Mesenchymal stem cell (in vitro differentiated cells and primary cell): ENCODE data around the gene TEX36.

Source experiments
- DNase-seq: peaks from one replicate; pipeline ENCODE4 v3.0.0-alpha.2; 2013
- H2AFZ ChIP-seq: one replicate; pipeline ENCODE4 v1.6.1; 2013; ENCODE audit warnings: low read depth, mild to moderate bottlenecking, control low read depth, inconsistent platforms, low read length, moderate library complexity
- H2AK5ac ChIP-seq: 2 replicates; pipeline ENCODE4 v1.6.1; 2013; ENCODE audit warnings: low read length, moderate library complexity, mild to moderate bottlenecking, inconsistent platforms; ENCODE audit not compliant: severe bottlenecking
- H2BK120ac ChIP-seq: one replicate; pipeline ENCODE4 v1.6.1; 2013; ENCODE audit warnings: low read depth, mild to moderate bottlenecking, inconsistent platforms, low read length, moderate library complexity
- H2BK12ac ChIP-seq, 2 experiments: one replicate each; pipeline ENCODE4 v1.6.1; 2013; ENCODE audit warnings: inconsistent platforms in 2 of 2, low read length in 2 of 2, mild to moderate bottlenecking in 2 of 2, moderate library complexity in 2 of 2, control low read depth in 1 of 2
- H2BK15ac ChIP-seq: one replicate; pipeline ENCODE4 v1.6.1; 2013; ENCODE audit warnings: mild to moderate bottlenecking, low read depth, inconsistent platforms; ENCODE audit not compliant: poor library complexity, severe bottlenecking
- H2BK5ac ChIP-seq: 2 replicates; pipeline ENCODE4 v1.6.1; 2013; ENCODE audit warnings: low read depth, mild to moderate bottlenecking, low read length, control low read depth, inconsistent platforms; ENCODE audit not compliant: poor library complexity, severe bottlenecking
- H3K14ac ChIP-seq, 2 experiments: one replicate each; pipeline ENCODE4 v1.6.1; 2013; ENCODE audit warnings: inconsistent platforms in 2 of 2, low read length in 2 of 2, control low read depth in 1 of 2, mild to moderate bottlenecking in 1 of 2, moderate library complexity in 1 of 2
- H3K18ac ChIP-seq, 2 experiments: one replicate each; pipeline ENCODE4 v1.6.1; 2013; ENCODE audit warnings: inconsistent platforms in 2 of 2, low read length in 2 of 2, control low read depth in 1 of 2, low read depth in 1 of 2, mild to moderate bottlenecking in 1 of 2
- H3K23ac ChIP-seq, 2 experiments: one replicate each; pipeline ENCODE4 v1.6.1; 2013; ENCODE audit warnings: inconsistent platforms in 2 of 2, low read length in 2 of 2, mild to moderate bottlenecking in 2 of 2, moderate library complexity in 2 of 2, control low read depth in 1 of 2
- H3K27ac ChIP-seq: 2 replicates; pipeline ENCODE4 v1.5.1; 2013; ENCODE audit warnings: mild to moderate bottlenecking, moderate library complexity, low read length, control low read depth, inconsistent platforms; ENCODE audit not compliant: poor library complexity, severe bottlenecking
- H3K27me3 ChIP-seq, 2 experiments: 2 replicates each; pipeline versions ENCODE4 v1.6.1 to v1.7.0; 2013; ENCODE audit warnings: low read length in 2 of 2, mild to moderate bottlenecking in 2 of 2, moderate library complexity in 2 of 2, control low read depth in 1 of 2, inconsistent platforms in 1 of 2; ENCODE audit not compliant: control insufficient read depth in 1 of 2, insufficient read depth in 1 of 2
- H3K36me3 ChIP-seq, 2 experiments: 2 replicates each; pipeline versions ENCODE4 v1.6.1 to v1.7.0; 2013; ENCODE audit warnings: low read length in 2 of 2, control low read depth in 1 of 2, inconsistent platforms in 1 of 2, low read depth in 1 of 2, mild to moderate bottlenecking in 1 of 2; ENCODE audit not compliant: insufficient read depth in 2 of 2, control insufficient read depth in 1 of 2
- H3K4ac ChIP-seq, 2 experiments: one replicate each; pipeline ENCODE4 v1.6.1; 2013; ENCODE audit warnings: inconsistent platforms in 2 of 2, low read length in 2 of 2, mild to moderate bottlenecking in 2 of 2, moderate library complexity in 2 of 2, control low read depth in 1 of 2, low read depth in 1 of 2
- H3K4me1 ChIP-seq: 2 replicates; pipeline ENCODE4 v1.6.1; 2013; ENCODE audit warnings: low read depth, low read length, control low read depth; ENCODE audit not compliant: control insufficient read depth, insufficient read depth
- H3K4me2 ChIP-seq: 2 replicates; pipeline ENCODE4 v1.6.1; 2013; ENCODE audit warnings: low read length, mild to moderate bottlenecking, inconsistent platforms; ENCODE audit not compliant: poor library complexity, severe bottlenecking
- H3K4me3 ChIP-seq, 2 experiments: 2 replicates each; pipeline versions ENCODE4 v1.5.1 to v1.7.0; 2013; ENCODE audit warnings: low read length in 2 of 2, mild to moderate bottlenecking in 2 of 2, control low read depth in 1 of 2, low read depth in 1 of 2; ENCODE audit not compliant: insufficient read depth in 1 of 2
- H3K79me1 ChIP-seq: replicated peaks from 2 replicates; pipeline ENCODE4 v1.6.1; 2013; ENCODE audit warnings: mild to moderate bottlenecking, control low read depth, low read length, inconsistent platforms; ENCODE audit not compliant: poor library complexity, severe bottlenecking
- H3K9ac ChIP-seq: 2 replicates; pipeline ENCODE4 v1.7.0; 2013; ENCODE audit warnings: mild to moderate bottlenecking, low read length, moderate library complexity
- H3K9me3 ChIP-seq: 2 replicates; pipeline ENCODE4 v1.7.0; 2013; ENCODE audit warnings: mild to moderate bottlenecking, low read length; ENCODE audit not compliant: control insufficient read depth
- H4K8ac ChIP-seq: one replicate; pipeline ENCODE4 v1.6.1; 2013; ENCODE audit warnings: inconsistent platforms, mild to moderate bottlenecking, low read length, moderate library complexity
- H4K91ac ChIP-seq: one replicate; pipeline ENCODE4 v1.6.1; 2013; ENCODE audit warnings: mild to moderate bottlenecking, low read length, inconsistent platforms
- WGBS: methylation state at CpG from one replicate; pipeline ENCODE4 v1.1.7; 2013; ENCODE audit warnings: mixed read lengths; 5-methylcytosine and 5-hydroxymethylcytosine counted together

The TEX36 gene

DNA sequence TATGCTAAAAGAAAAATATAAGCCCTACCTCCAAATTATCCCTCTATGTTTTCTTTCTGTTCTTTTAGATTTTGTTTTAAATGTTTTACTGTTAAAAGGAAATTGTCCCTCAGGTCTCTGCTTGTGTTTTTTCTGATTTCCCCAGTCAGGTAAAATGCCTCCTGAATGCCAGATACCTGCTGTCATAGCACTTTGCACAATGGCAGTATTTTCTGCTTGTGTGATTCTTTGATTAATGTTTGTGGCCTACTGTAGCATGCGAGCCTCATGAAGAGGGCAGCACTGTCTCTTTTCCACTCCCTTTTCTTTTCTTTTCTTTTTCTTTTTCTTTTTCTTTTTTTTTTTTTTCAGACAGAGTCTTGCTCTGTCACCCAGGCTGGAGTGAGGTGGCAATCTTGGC lies 71.2 kb downstream of the TEX36 start:
- no peak overlapping the region for H2BK120ac ChIP-seq
- no peak overlapping the region for H2BK12ac ChIP-seq
- H3K4ac ChIP-seq, result no peak overlapping the region
- H2BK5ac ChIP-seq, result no peak overlapping the region
- no peaks in the 10 kb centered on the region for H3K27me3 ChIP-seq
- H2AK5ac ChIP-seq, result no peak overlapping the region
- no peaks in the 10 kb centered on the region for H3K36me3 ChIP-seq
- H3K4me2 ChIP-seq, result no peak overlapping the region
- no peak overlapping the region for H3K27ac ChIP-seq
- no peak overlapping the region for H3K9ac ChIP-seq
- no peak overlapping the region for H2AFZ ChIP-seq
- no peak overlapping the region for H3K18ac ChIP-seq
- no peak overlapping the region for H3K4me3 ChIP-seq
- H3K4me1 ChIP-seq, result no peaks in the 10 kb centered on the region
- no peak overlapping the region for H3K23ac ChIP-seq
- no peak for DNase-seq
- no peak overlapping the region for H4K8ac ChIP-seq
- no peak overlapping the region for H2BK15ac ChIP-seq
- H3K9me3 ChIP-seq, result no peaks in the 10 kb centered on the region
- WGBS, result 100% methylated on average over 1 of the region's 1 CpG
- no peak overlapping the region for H4K91ac ChIP-seq
- no peaks in the 10 kb centered on the region for H3K79me1 ChIP-seq
- H3K14ac ChIP-seq, result no peak overlapping the region

DNA sequence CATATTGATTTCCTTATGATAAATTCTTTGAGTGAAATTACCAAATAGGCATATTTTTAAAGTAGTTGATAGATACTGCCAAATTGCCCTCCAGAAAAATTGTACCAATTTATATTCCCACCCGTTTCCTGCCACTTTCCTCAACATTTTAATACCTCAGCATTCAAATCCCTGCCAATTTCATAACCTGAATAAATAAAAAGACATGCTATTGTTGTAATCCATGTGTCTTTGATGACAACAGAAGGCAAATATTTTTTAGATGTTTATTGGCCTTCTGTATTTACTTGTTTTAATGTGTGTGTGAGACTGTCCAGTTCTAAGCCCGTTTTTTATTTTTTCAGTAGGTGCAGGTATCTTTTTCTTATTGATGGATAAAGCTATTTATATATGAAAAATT lies 71.7 kb downstream of the TEX36 start:
- H2BK120ac ChIP-seq, result no peak overlapping the region
- H3K14ac ChIP-seq, result no peak overlapping the region
- no peak overlapping the region for H2BK12ac ChIP-seq
- H3K79me1 ChIP-seq, result no peaks in the 10 kb centered on the region
- H2AFZ ChIP-seq, result no peak overlapping the region
- H3K27me3 ChIP-seq, result no peaks in the 10 kb centered on the region
- no peak overlapping the region for H2AK5ac ChIP-seq
- H4K91ac ChIP-seq, result no peak overlapping the region
- no peak overlapping the region for H3K4ac ChIP-seq
- H3K23ac ChIP-seq, result no peak overlapping the region
- H3K4me1 ChIP-seq, result no peaks in the 10 kb centered on the region
- DNase-seq, result no peak
- no peak overlapping the region for H3K18ac ChIP-seq
- H2BK15ac ChIP-seq, result no peak overlapping the region
- H3K36me3 ChIP-seq, result no peaks in the 10 kb centered on the region
- H3K4me2 ChIP-seq, result no peak overlapping the region
- no peak overlapping the region for H3K9ac ChIP-seq
- no peak overlapping the region for H3K27ac ChIP-seq
- WGBS, result 40% methylated on average over 1 of the region's 2 CpGs
- no peak overlapping the region for H3K4me3 ChIP-seq
- H4K8ac ChIP-seq, result no peak overlapping the region
- H3K9me3 ChIP-seq, result no peaks in the 10 kb centered on the region
- no peak overlapping the region for H2BK5ac ChIP-seq

DNA sequence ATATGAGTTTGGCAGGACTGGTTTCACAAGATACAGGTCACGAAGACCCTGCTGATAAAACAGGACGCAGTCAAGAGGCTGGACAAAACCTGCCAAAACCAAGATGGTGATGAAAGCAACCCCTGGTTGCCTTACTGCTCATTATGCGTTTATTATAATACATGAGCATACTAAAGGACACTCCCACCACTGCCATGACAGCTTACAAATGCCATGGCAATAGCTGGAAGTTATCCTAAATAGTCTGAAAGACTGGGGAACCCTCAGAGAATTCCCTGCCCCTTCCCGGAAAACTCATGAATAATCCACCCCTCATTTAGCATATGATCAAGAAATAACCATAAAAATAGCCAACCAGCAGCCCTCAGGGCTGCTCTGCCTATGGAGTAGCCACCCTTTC lies 73.1 kb downstream of the TEX36 start:
- no peak overlapping the region for H3K14ac ChIP-seq
- H4K91ac ChIP-seq, result no peak overlapping the region
- no peak for DNase-seq
- no peak overlapping the region for H2AK5ac ChIP-seq
- no peaks in the 10 kb centered on the region for H3K79me1 ChIP-seq
- H2BK5ac ChIP-seq, result no peak overlapping the region
- no peaks in the 10 kb centered on the region for H3K4me1 ChIP-seq
- no peak overlapping the region for H3K4ac ChIP-seq
- H2BK120ac ChIP-seq, result no peak overlapping the region
- no peaks in the 10 kb centered on the region for H3K27me3 ChIP-seq
- no peak overlapping the region for H3K18ac ChIP-seq
- no peak overlapping the region for H2AFZ ChIP-seq
- WGBS, result 71% methylated on average over 4 of the region's 4 CpGs
- H3K36me3 ChIP-seq, result no peaks in the 10 kb centered on the region
- H3K4me3 ChIP-seq, result no peak overlapping the region
- no peak overlapping the region for H3K23ac ChIP-seq
- no peak overlapping the region for H3K9ac ChIP-seq
- H3K9me3 ChIP-seq, result no peaks in the 10 kb centered on the region
- no peak overlapping the region for H3K4me2 ChIP-seq
- H2BK15ac ChIP-seq, result no peak overlapping the region
- H3K27ac ChIP-seq, result no peak overlapping the region
- H4K8ac ChIP-seq, result no peak overlapping the region
- H2BK12ac ChIP-seq, result no peak overlapping the region

DNA sequence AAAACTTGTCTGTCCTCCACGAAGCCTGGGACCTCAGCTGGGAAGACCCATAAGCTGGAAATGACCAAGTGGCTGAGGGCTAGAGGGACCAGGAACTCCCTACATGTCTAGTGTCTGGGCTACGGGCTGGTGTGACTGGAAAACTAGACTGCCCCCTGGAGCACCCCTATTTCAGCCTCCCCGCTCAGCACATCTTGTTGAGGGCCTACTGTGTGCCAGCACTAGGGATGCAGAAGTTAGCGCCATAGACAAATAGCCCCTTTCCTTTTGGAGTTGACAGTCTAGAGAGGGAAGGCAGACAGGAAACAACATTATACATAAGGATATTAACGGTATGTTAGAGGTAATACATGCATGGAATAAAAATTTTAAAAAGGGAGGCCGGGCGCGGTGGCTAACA lies 74.5 kb downstream of the TEX36 start:
- Histone ChIP-seq H2AFZ (no peak overlapping the region), H3K9me3 (no peaks in the 10 kb centered on the region), H3K27me3 (no peaks in the 10 kb centered on the region), H3K14ac (no peak overlapping the region), H2BK12ac (no peak overlapping the region), H3K79me1 (no peaks in the 10 kb centered on the region), H4K91ac (no peak overlapping the region), H3K23ac (no peak overlapping the region), H3K4me2 (no peak overlapping the region), H3K4ac (no peak overlapping the region), H3K4me1 (no peaks in the 10 kb centered on the region), H3K18ac (no peak overlapping the region), H3K27ac (no peak overlapping the region), H2AK5ac (no peak overlapping the region), H2BK120ac (no peak overlapping the region), H3K9ac (no peak overlapping the region), H3K4me3 (no peak overlapping the region), H2BK5ac (no peak overlapping the region), H2BK15ac (no peak overlapping the region), H4K8ac (no peak overlapping the region), H3K36me3 (no peaks in the 10 kb centered on the region)
- WGBS, result 80% methylated on average over 4 of the region's 8 CpGs
- no peak for DNase-seq
